ES-I3 (cell line): Measurements from ENCODE around the gene MAST2.
"Not testable (repeated sequence)": the region's sequence is repeated elsewhere in the genome, so short reads cannot be mapped to it uniquely, and the experiment has no call there.

Experiments used
- H3K36me3 ChIP-seq: 2 replicates; pipeline ENCODE4 v1.6.1; 2013; ENCODE audit warnings: mild to moderate bottlenecking, low read length, control low read depth, moderate library complexity; ENCODE audit not compliant: insufficient read depth
- H3K4me1 ChIP-seq: 2 replicates; pipeline ENCODE4 v1.6.1; 2013; ENCODE audit warnings: mild to moderate bottlenecking, control low read depth, low read length; ENCODE audit not compliant: insufficient read depth
- H3K9ac ChIP-seq: 2 replicates; pipeline ENCODE4 v1.6.1; 2013; ENCODE audit warnings: low read depth, mild to moderate bottlenecking, low read length, moderate library complexity
- H3K9me3 ChIP-seq: 2 replicates; pipeline ENCODE4 v1.6.1; 2013; ENCODE audit warnings: mild to moderate bottlenecking, low read length, moderate library complexity; ENCODE audit not compliant: control insufficient read depth, insufficient read depth

Gene MAST2

DNA sequence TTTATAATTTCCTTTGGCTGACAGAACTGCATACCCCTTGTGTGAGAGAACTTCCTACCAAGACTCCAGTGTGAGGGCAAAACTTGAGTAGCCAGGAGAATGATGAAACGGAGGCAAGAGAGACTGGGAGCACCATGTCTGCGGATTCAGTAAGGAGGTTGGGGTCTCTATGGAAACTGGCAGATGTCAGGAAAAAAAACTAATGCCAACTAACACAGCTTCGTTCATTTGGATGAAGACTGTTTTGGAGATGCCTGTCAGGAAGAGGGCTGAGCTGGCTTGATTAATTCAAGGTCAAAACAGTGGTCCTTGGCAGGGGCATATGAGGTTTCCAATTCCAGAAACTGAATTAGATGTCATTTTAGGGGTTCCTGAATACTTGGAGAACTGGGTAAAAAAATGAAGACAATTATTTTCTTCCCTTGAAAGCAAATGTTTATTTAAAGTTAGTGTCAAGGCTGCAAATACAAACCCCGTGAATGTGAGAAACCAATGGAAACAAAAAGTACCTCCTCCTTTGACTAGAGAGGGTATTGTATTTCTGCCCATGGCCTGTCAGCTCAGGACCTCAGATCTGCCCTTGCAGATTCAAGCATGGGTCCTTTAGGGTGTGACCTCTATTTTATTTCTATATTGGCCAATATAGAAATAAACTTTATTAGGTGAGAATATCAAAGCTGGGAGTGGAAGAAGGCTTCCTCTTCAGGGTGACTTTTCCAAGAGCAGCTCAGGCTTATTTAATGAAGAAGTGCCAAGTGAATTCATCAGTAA, 110.5 kb downstream of the MAST2 start:
- peaks cover 15% of the 10 kb centered on the region for H3K4me1 ChIP-seq
- no peaks in the 10 kb centered on the region for H3K36me3 ChIP-seq
- no peak overlapping the region for H3K9ac ChIP-seq
- peaks cover 2% of the 10 kb centered on the region; the same call in 1 of the 2 replicates for H3K9me3 ChIP-seq

DNA sequence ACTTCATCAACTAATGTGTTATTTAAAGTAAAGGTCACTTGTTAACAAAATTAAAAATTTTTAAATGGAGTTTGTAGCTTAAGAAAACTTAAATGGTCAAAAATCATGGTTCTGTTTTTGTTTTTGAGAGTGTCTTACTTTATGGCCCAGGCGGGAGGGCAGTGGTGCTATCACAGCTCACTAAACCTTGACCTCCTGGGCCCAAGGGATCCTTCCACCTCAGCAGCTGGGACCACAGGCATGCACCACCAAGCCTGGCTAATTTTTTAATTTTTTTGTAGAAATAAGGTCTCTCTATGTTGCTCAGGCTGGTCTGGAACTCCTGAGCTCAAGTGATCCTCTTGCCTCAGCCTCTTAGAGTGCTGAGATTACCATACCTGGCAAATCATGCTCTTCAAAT, 111.4 kb downstream of the MAST2 start:
- H3K4me1 ChIP-seq, result peaks cover 14% of the 10 kb centered on the region
- no peaks in the 10 kb centered on the region for H3K36me3 ChIP-seq
- peaks cover 2% of the 10 kb centered on the region; the same call in 1 of the 2 replicates for H3K9me3 ChIP-seq
- no peak overlapping the region for H3K9ac ChIP-seq

DNA sequence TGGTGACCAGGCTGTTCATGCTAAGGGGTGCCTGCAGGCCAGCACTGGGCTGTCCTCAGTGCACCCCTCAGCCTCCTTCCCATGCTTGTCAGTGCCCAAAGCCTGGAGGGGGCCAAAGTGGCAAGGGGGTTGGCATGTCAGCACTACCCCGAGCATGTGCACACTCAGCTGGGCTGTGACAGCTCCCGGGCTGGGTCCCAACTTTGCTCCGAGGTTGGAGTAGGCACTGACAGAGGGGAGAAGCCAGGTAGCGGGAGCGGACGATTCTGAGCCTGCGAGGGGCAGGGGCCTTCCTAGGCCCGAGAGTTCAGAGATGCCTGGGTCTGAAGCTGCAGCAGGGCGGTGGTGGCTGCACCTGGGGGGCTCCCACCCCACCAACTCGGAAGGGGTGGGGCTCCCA, 119.0 kb downstream of the MAST2 start:
- no peaks in the 10 kb centered on the region for H3K36me3 ChIP-seq
- H3K9ac ChIP-seq, result no peak overlapping the region
- peaks cover 2% of the 10 kb centered on the region; the same call in 1 of the 2 replicates for H3K9me3 ChIP-seq
- peaks cover 22% of the 10 kb centered on the region for H3K4me1 ChIP-seq

DNA sequence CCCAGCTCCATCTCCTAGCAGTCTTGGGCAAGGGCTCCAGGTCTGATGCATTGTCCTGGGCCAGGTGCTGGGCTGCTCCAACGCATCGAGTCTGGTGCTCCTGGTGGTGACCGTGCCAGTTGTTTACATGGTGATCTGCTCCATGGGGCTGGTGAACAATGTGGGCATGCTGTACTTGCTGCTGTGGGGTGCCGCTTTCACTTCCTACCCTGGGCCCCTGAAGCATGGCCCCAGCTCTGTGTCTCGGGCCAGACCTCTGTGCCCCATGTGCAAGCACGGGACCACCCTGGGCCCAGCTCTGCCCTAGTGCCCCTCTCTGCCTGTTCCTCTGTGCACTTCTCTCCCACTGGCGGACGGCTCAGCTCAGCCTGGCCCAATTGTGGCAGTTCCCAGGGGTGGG, 119.4 kb downstream of the MAST2 start:
- Histone ChIP-seq H3K9ac (no peak overlapping the region), H3K9me3 (peaks cover 2% of the 10 kb centered on the region; the same call in 1 of the 2 replicates), H3K4me1 (peaks cover 24% of the 10 kb centered on the region), H3K36me3 (no peaks in the 10 kb centered on the region)

DNA sequence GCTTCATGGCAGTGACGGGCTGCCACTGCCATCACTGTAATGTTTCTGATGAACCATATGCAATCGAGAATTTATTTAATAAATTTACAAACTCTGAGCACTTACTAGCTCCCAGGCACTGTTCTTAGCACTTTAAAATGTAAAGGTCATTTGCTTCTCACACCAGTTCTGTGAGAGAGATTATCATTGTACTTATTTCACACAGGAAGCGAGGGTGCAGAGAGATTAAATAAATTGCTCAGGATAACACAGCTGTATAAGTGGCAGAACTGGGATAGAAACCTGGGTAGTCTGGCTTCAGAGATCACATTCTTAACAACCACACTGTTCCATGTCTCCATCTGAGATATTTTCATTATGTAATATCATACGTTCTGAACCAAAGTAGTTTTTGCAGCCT, 119.9 kb downstream of the MAST2 start:
- H3K36me3 ChIP-seq, result no peaks in the 10 kb centered on the region
- H3K9me3 ChIP-seq, result no peaks in the 10 kb centered on the region
- no peak overlapping the region for H3K9ac ChIP-seq
- peaks cover 27% of the 10 kb centered on the region for H3K4me1 ChIP-seq

DNA sequence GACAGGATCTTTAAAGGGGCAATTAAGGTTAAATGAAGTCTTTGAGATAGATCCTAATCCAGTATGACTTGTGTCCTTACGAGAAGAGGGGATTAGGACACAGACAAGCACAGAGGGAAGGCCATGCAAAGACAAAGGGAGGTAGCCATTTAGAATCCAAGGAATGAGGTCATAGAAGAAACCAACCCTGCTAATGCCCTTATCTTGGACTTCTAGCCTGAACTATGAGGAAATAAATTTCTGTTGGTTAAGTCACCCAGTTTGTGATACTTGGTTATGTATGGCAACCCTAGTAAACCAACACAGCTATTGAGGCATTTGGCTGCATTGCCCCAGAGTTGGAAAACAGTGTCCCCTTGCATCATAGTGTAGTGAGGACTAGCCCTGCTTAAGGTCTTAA, 121.3 kb downstream of the MAST2 start:
- no peaks in the 10 kb centered on the region for H3K9me3 ChIP-seq
- H3K4me1 ChIP-seq, result peaks cover 39% of the 10 kb centered on the region
- no peaks in the 10 kb centered on the region for H3K36me3 ChIP-seq
- H3K9ac ChIP-seq, result no peak overlapping the region

DNA sequence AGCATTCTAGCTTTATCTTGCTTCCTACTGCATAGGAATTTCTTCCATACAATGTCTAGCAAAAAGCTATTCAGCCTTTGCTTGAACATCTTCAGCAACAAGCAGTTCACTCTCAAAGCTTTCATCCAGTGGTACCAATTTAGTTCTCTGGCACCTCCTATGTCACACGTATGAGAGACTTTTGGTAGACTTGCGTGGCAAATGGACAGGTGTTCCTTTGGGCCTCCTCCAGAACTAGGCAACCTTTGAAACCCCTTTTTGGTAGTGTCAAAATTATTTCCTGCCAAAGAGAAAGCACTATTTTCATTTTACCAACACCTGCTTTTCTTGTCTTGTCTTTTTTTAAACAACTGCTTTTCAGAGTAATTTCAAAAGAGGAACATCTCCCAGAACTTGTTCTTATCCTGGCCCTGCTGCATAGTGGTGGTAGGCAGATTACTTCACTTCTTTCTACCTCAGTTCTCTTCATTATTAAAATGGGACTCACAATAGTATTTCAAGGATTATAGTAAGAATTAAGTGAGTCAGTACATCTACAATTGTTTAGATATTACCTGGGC, 122.4 kb downstream of the MAST2 start:
- Histone ChIP-seq H3K36me3 (no peaks in the 10 kb centered on the region), H3K9me3 (no peaks in the 10 kb centered on the region), H3K9ac (no peak overlapping the region), H3K4me1 (peaks cover 47% of the 10 kb centered on the region)

DNA sequence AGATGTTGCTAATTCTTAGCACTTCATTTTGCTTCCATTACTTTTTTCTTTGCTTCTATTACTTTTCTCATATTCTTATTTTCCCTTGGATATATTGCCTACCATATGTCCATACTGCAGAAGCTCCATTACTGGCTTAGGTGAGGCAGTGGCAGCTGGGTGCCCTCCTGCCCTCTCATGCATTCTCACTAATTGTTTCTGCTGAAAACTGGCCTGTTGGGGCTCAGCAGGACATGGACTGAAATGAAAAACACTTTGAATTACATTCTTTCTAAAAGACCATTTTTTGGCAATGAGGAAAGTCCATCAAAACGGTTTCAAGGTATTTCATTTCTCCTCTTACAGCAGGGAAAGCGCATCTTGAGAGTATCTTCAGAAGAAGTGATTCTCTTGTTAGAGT, 122.9 kb downstream of the MAST2 start:
- Histone ChIP-seq H3K9ac (peak overlapping the region; percentile 40; the same call in 1 of the 2 replicates), H3K36me3 (no peaks in the 10 kb centered on the region), H3K9me3 (no peaks in the 10 kb centered on the region), H3K4me1 (peaks cover 47% of the 10 kb centered on the region)

DNA sequence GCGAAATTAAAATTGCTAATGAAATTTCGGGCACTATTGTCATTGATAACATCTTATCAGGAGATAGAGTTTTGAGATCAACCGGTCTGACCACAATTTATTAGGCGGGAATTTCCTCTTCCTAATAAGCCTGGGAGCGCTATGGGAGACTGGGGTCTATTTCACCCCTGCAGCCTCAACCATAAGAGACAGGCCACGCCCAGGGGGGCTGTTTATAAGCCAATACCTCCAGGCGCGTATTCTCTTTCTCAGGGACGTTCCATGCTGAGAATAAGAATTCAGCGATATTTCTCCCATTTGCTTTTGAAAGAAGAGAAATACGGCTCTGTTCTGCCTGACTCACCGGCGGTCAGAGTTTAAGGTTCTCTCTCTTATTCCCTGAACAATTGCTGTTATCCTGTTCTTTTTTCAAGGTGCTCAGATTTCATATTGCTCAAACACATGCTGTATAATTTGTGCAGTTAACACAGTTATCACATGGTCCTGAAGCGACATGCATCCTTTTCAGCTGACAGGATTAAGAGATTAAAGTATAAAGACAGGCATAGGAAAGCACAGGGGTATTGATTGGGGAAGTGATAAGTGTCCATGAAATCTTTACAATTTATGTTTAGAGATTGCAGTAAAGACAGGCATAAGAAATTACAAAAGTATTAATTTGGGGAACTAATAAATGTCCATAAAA, 124.0 kb downstream of the MAST2 start:
- peaks cover 47% of the 10 kb centered on the region for H3K4me1 ChIP-seq
- H3K36me3 ChIP-seq, H3K9ac ChIP-seq, H3K9me3 ChIP-seq: not testable (repeated sequence)

DNA sequence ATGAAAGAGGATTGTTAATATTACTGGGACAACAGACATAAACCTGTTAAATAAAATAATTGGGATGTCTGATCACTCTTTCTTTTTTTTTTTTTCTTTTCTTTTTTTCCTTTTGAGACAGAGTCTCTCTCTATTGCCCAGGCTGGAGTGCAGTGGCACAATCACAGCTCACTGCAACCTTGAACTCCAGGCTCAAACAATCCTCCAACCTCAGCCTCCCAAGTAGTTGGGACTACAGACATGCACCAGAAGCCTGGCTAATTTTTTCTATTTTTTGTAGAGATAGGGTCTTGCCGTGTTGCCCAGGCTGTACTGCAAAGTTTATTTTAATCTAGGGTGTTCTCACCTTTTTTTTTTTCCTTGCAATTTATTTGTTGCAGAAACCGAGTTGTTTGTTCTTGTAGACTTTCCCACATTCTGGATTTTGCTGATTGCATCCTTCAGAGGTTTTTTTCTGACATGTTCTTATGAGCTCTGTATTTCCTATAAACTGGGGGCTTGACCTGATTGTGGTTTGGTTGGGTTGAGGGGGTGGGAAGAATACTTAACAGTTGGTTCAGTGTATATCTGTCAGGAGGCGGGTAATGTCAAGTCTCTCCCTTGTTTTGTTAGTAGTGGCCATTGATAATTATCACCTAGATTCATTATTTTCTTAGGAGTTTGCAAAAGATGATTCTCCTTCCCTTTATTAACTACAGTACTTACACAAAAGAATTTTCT, 125.2 kb downstream of the MAST2 start:
- H3K9ac ChIP-seq, result no peak overlapping the region
- peaks cover 47% of the 10 kb centered on the region for H3K4me1 ChIP-seq
- no peaks in the 10 kb centered on the region for H3K9me3 ChIP-seq
- no peaks in the 10 kb centered on the region for H3K36me3 ChIP-seq

DNA sequence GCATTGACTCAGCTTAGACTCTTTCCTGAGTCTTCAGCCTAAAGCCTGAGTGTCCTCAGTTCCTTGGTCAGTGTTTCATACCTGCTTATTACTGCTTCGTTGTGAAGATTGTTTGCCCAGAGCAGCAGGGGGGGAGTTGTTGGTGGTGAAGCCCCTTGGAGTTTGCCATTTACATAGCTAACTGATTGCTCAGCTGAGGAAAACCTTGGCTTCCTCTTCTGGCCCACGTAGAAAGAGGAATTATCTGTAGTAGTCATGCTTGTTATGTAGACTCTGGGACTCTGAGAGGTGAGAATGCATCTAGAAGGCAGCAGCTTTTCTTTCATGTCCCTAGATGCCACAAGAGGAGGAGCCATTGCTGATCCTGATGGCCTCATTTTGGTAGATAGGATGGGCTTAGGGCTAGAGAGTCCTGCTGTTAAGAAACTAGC, 125.9 kb downstream of the MAST2 start:
- Histone ChIP-seq H3K4me1 (peaks cover 47% of the 10 kb centered on the region), H3K9me3 (no peaks in the 10 kb centered on the region), H3K36me3 (no peaks in the 10 kb centered on the region), H3K9ac (no peak overlapping the region)

DNA sequence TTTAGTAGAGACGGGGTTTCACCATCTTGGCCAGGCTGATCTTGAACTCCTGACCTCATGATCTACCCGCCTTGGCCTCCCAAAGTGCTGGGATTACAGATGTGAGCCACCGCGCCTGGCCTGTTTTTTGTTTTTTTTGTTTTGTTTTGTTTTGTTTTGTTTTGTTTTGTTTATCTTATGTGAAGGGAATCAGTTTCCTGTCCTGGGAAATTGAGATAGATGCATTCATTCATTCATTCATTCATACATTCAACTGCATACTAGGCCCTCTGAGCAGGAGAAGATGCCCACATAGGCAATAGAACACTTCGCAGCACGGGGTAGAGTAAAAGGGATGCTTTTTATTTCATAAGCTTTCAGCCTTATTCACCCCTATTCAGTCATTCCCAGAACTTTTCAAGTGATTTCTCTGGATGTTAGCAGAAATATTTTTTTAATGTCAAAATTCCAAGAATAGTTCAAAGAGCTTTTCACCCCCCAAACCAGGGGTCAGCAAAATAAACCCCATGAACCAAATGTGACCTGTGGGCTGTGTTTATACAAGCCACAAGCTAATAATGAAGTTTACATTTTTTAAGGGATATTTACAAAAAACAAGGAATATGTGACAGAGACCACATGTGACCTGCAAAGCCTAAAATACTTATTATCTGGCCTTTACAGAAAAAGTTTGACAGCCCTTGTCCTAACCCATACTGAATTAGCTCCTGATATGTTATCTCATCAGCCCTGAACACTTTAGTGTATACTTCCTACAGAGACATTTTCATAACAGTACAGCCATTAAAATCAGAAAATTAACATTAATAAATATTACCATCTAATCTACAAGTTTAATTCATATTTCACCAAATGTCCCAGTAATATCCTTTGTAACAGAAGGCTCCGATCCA, 127.1 kb downstream of the MAST2 start:
- peaks cover 37% of the 10 kb centered on the region for H3K4me1 ChIP-seq
- no peaks in the 10 kb centered on the region for H3K36me3 ChIP-seq
- H3K9ac ChIP-seq, result no peak overlapping the region
- H3K9me3 ChIP-seq, result no peaks in the 10 kb centered on the region

DNA sequence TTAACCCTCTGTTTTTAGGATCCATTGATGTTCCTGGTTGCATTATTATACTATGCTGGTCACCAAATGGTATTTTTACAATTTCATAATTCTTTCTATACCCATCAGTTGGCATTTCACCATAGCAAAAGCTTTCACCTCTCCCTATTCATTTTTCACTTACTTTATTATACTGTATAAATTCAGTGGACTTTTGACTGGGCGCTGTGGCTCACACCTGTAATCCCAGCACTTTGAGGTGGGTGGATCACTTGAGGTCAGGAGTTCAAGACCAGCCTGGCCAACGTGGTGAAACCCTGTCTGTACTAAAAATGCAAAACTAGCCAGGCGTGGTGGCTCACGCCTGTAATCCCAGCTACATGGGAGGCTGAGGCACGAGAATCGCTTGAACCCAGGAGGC, 128.8 kb downstream of the MAST2 start:
- not testable (repeated sequence) for H3K9ac ChIP-seq
- H3K4me1 ChIP-seq, result peaks cover 30% of the 10 kb centered on the region

DNA sequence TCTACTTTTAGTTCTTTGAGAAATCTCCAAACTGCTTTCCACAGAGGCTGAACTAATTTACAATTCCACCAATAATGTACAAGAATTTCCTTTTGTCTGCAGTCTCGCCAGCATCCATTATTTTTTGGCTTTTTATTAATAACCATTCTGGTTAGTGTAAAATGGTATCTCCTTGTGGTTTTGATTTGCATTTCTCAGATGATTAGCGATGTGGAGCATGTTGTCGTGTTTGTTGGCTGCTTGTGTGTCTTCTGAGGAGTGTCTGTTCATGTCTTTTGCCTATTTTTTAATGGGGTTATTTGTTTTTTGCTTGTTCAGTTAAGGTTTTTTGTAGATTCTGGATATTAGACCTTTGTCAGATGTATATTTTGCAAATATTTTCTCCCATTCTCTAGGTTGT, 131.5 kb downstream of the MAST2 start:
- no peak overlapping the region for H3K9ac ChIP-seq

More for the DNA sequence above, 128.8 kb downstream of the MAST2 start:
- not testable (repeated sequence) for H3K9me3 ChIP-seq, H3K36me3 ChIP-seq

More for the DNA sequence above, 131.5 kb downstream of the MAST2 start:
- Histone ChIP-seq H3K36me3 (no peaks in the 10 kb centered on the region; the same call in 1 of the 2 replicates), H3K9me3 (no peaks in the 10 kb centered on the region), H3K4me1 (peaks cover 11% of the 10 kb centered on the region)
